Ishikawa (cell line): ENCODE measurements around the gene ADAM22.

ENCODE experiments used
- CEBPB ChIP-seq: IDR thresholded peaks from 2 replicates; pipeline ENCODE4 v1.6.1; 2012
- CREB1 ChIP-seq: IDR thresholded peaks from 2 replicates; pipeline ENCODE4 v1.6.1; 2012; ENCODE audit warnings: low read depth
- EGR1 ChIP-seq: IDR thresholded peaks from 2 replicates; pipeline ENCODE4 v1.6.1; 2012
- EP300 ChIP-seq: IDR thresholded peaks from 2 replicates; pipeline ENCODE4 v1.6.1; 2012; ENCODE audit warnings: borderline replicate concordance
- FOXM1 ChIP-seq: IDR thresholded peaks from 2 replicates; pipeline ENCODE4 v1.6.1; 2012; ENCODE audit warnings: low read depth, borderline replicate concordance
- MAX ChIP-seq: IDR thresholded peaks from 2 replicates; pipeline ENCODE4 v1.6.1; 2012
- NFIC ChIP-seq: IDR thresholded peaks from 2 replicates; pipeline ENCODE4 v1.6.1; 2012
- RAD21 ChIP-seq: IDR thresholded peaks from 2 replicates; pipeline ENCODE4 v1.6.1; 2012; ENCODE audit warnings: low read depth
- REST ChIP-seq: IDR thresholded peaks from 2 replicates; pipeline ENCODE4 v1.6.1; 2012; ENCODE audit warnings: low read depth, mild to moderate bottlenecking
- TAF1 ChIP-seq: IDR thresholded peaks from 2 replicates; pipeline ENCODE4 v1.6.1; 2012; ENCODE audit warnings: low read depth, mild to moderate bottlenecking
- TCF12 ChIP-seq: IDR thresholded peaks from 2 replicates; pipeline ENCODE4 v1.6.1; 2012; ENCODE audit warnings: low read depth
- TEAD4 ChIP-seq: IDR thresholded peaks from 2 replicates; pipeline ENCODE4 v1.6.1; 2012
- USF1 ChIP-seq: IDR thresholded peaks from 2 replicates; pipeline ENCODE4 v1.6.1; 2012
- YY1 ChIP-seq: IDR thresholded peaks from 2 replicates; pipeline ENCODE4 v1.6.1; 2012; ENCODE audit warnings: low read depth
- ZBTB7A ChIP-seq: IDR thresholded peaks from 2 replicates; pipeline ENCODE4 v1.6.1; 2012; ENCODE audit warnings: low read depth

Gene ADAM22

GRCh38 chr7:87959336-87959735 lies 25.3 kb downstream of the ADAM22 start:
- TF ChIP-seq YY1 = no peak
- TF ChIP-seq RAD21 = no peak
- no peak for TF ChIP-seq ZBTB7A
- no peak for TF ChIP-seq CEBPB
- TF ChIP-seq USF1 = no peak
- TF ChIP-seq NFIC = no peak
- no peak for TF ChIP-seq REST
- no peak for TF ChIP-seq EGR1
- TF ChIP-seq TEAD4 = no peak
- no peak for TF ChIP-seq FOXM1
- TF ChIP-seq MAX = no peak

GRCh38 chr7:87960239-87960638 lies 26.2 kb downstream of the ADAM22 start:
- TF ChIP-seq MAX = no peak
- no peak for TF ChIP-seq NFIC
- no peak for TF ChIP-seq YY1
- TF ChIP-seq USF1 = no peak
- TF ChIP-seq TEAD4 = no peak
- no peak for TF ChIP-seq CEBPB
- no peak for TF ChIP-seq EP300
- TF ChIP-seq RAD21 = no peak
- TF ChIP-seq FOXM1 = no peak

GRCh38 chr7:87961754-87962153 lies 27.7 kb downstream of the ADAM22 start:
- TF ChIP-seq FOXM1 = no peak
- TF ChIP-seq MAX = no peak
- TF ChIP-seq CREB1 = no peak
- no peak for TF ChIP-seq YY1
- TF ChIP-seq CEBPB = no peak
- no peak for TF ChIP-seq RAD21
- no peak for TF ChIP-seq REST
- TF ChIP-seq TCF12 = no peak
- no peak for TF ChIP-seq EP300
- no peak for TF ChIP-seq ZBTB7A
- no peak for TF ChIP-seq NFIC
- TF ChIP-seq TAF1 = no peak

GRCh38 chr7:87966271-87966670 lies 32.2 kb downstream of the ADAM22 start:
- TF ChIP-seq TCF12 = no peak
- TF ChIP-seq CEBPB = no peak
- TF ChIP-seq CREB1 = no peak
- TF ChIP-seq MAX = no peak
- no peak for TF ChIP-seq USF1
- no peak for TF ChIP-seq YY1
- TF ChIP-seq RAD21 = no peak
- TF ChIP-seq NFIC = no peak
- TF ChIP-seq EP300 = no peak
- TF ChIP-seq TEAD4 = no peak
- no peak for TF ChIP-seq TAF1

GRCh38 chr7:87968021-87968420 lies 34.0 kb downstream of the ADAM22 start:
- TF ChIP-seq TAF1 (no peak), USF1 (no peak), TCF12 (no peak), TEAD4 (no peak), YY1 (no peak), RAD21 (no peak), CREB1 (no peak), FOXM1 (no peak), NFIC (no peak), REST (no peak), ZBTB7A (no peak)
